HepG2 (cell line): ENCODE results near the gene DBNDD2. TPM values are rescaled to one million over a fixed set of nuclear protein-coding genes. Genes with fewer than 3 reads are reported as not detected.

ENCODE experiments used
- ATAC-seq: fragments of 200-7000 bp; cut with Tn5 transposase; 3 replicates; pipeline ENCODE4 v1.9.1; 2020; ENCODE audit warnings: mild to moderate bottlenecking, moderate library complexity
- BruUV-seq: library from RNA; stranded (reverse); fragments of 400-500 nt; replicated peaks from 2 replicates; lab custom pipeline; 2021; lab: Mats Ljungman, UMichigan
- CTCF ChIA-PET: fragments of 300-600 bp; formaldehyde crosslinking; extraction: SDS; loops from one replicate; lab custom pipeline; 2021; ENCODE audit warnings: low total read pairs, inconsistent platforms, low intra/inter-chr PET ratio; lab: Yijun Ruan, JAX
- POLR2A ChIA-PET: fragments of 350-600 bp; sonication (Branson Sonifier 250); formaldehyde crosslinking; loops from one replicate; lab custom pipeline; 2020; ENCODE audit warnings: antibody characterized with exemption, inconsistent platforms; lab: Yijun Ruan, JAX
- DNase-seq: peaks from one replicate; pipeline ENCODE4 v3.0.0-alpha.2; 2015; ENCODE audit warnings: low spot score
- FAIRE-seq: peaks from 3 replicates; lab custom pipeline; 2011; peaks lifted over from hg19 to GRCh38; lab: Jason Lieb, UNC
- H2AFZ ChIP-seq: one replicate; pipeline ENCODE4 v1.6.1; 2011; ENCODE audit warnings: low read length, inconsistent platforms
- H3K27ac ChIP-seq: fragments of 300-600 bp; 3 replicates; pipeline ENCODE4 v1.8.0; 2011; ENCODE audit warnings: mixed run types, mild to moderate bottlenecking, mixed read lengths, low read length, inconsistent platforms; ENCODE audit not compliant: insufficient read depth; ENCODE audit errors: extremely low read length
- H3K27me3 ChIP-seq, 2 experiments: fragments of 200-600 bp in 1 of 2; 2 replicates in 1 of 2; 3 replicates in 1 of 2; pipeline versions ENCODE4 v1.6.0 to v1.8.0; 2011; ENCODE audit warnings: low read length in 2 of 2, mild to moderate bottlenecking in 2 of 2, moderate library complexity in 2 of 2, inconsistent platforms in 1 of 2; ENCODE audit not compliant: insufficient read depth in 2 of 2, control insufficient read depth in 1 of 2
- H3K36me3 ChIP-seq, 2 experiments: fragments of 200-600 bp in 1 of 2; replicated peaks in 1 of 2; 2 replicates in 1 of 2; 3 replicates in 1 of 2; pipeline versions ENCODE4 v1.5.1 to v1.8.0; 2011; ENCODE audit warnings: low read length in 2 of 2, inconsistent platforms in 1 of 2; ENCODE audit not compliant: insufficient read depth in 2 of 2, control insufficient read depth in 1 of 2
- H3K4me1 ChIP-seq: 2 replicates; pipeline ENCODE4 v1.5.1; 2012; ENCODE audit warnings: low read length, inconsistent platforms; ENCODE audit not compliant: insufficient read depth
- H3K4me2 ChIP-seq: 2 replicates; pipeline ENCODE4 v1.6.0; 2011; ENCODE audit warnings: low read depth, low read length, inconsistent platforms
- H3K4me3 ChIP-seq, 3 experiments: fragments of 200-600 bp in 1 of 3; sonication (generic), shearing (Covaris generic) in 1 of 3; replicated peaks in 1 of 3; 2 replicates each; pipeline ENCODE4 v1.5.1; 2011 to 2016; ENCODE audit warnings: low read length in 3 of 3, inconsistent platforms in 2 of 3, low read depth in 2 of 3, mild to moderate bottlenecking in 2 of 3, control low read depth in 1 of 3, mixed read lengths in 1 of 3; ENCODE audit not compliant: insufficient read depth in 1 of 3
- H3K79me2 ChIP-seq: one replicate; pipeline ENCODE4 v1.6.1; 2011; ENCODE audit warnings: low read length, inconsistent platforms; ENCODE audit not compliant: insufficient read depth
- H3K9ac ChIP-seq: 2 replicates; pipeline ENCODE4 v1.6.0; 2011; ENCODE audit warnings: mild to moderate bottlenecking, low read depth, low read length, inconsistent platforms; ENCODE audit not compliant: insufficient read depth
- H3K9me3 ChIP-seq: 2 replicates; pipeline ENCODE4 v1.5.1; 2012; ENCODE audit warnings: mild to moderate bottlenecking, low read length
- H4K20me1 ChIP-seq: 2 replicates; pipeline ENCODE4 v1.6.0; 2011; ENCODE audit warnings: inconsistent platforms, mild to moderate bottlenecking, low read length, moderate library complexity; ENCODE audit not compliant: insufficient read depth
- CTCF ChIP-seq: sonication (generic); formaldehyde crosslinking; IDR thresholded peaks from 2 replicates; pipeline ENCODE4 v1.5.0; 2020; ENCODE audit warnings: mild to moderate bottlenecking, missing genetic modification reagents, moderate library complexity
- FOXA1 ChIP-seq, 2 experiments: fragments of 450-650 bp in 1 of 2; sonication (generic) in 1 of 2; formaldehyde crosslinking in 1 of 2; IDR thresholded peaks; 2 replicates each; pipeline versions ENCODE4 v1.4.0 to v1.6.1; 2016 to 2020; ENCODE audit warnings: missing genetic modification reagents in 1 of 2
- MNT ChIP-seq: fragments of 450-650 bp; IDR thresholded peaks from 2 replicates; pipeline ENCODE4 v1.6.1; 2016
- NR2F6 ChIP-seq, 2 experiments: IDR thresholded peaks; 2 replicates each; pipeline ENCODE4 v1.6.1; 2016; ENCODE audit warnings: antibody characterized with exemption in 1 of 2, mild to moderate bottlenecking in 1 of 2
- RAD21 ChIP-seq: fragments of 450-650 bp; formaldehyde crosslinking; IDR thresholded peaks from 2 replicates; pipeline ENCODE4 v1.5.0; 2020; ENCODE audit warnings: mild to moderate bottlenecking
- RAD51 ChIP-seq: fragments of 450-650 bp; IDR thresholded peaks from 2 replicates; pipeline ENCODE4 v1.6.1; 2016; ENCODE audit warnings: borderline replicate concordance
- SAP130 ChIP-seq: IDR thresholded peaks from 2 replicates; pipeline ENCODE4 v1.6.1; 2016; ENCODE audit warnings: low read depth
- SMC3 ChIP-seq: IDR thresholded peaks from 2 replicates; pipeline ENCODE4 v1.6.1; 2011; ENCODE audit warnings: low read length, improper control_type of control experiment
- STAG1 ChIP-seq: sonication (generic); formaldehyde crosslinking; IDR thresholded peaks from 2 replicates; pipeline ENCODE4 v1.4.0; 2020; ENCODE audit warnings: missing genetic modification reagents
- TFE3 ChIP-seq: IDR thresholded peaks from 2 replicates; pipeline ENCODE4 v1.6.1; 2016
- ZBTB26 ChIP-seq: IDR thresholded peaks from 2 replicates; pipeline ENCODE4 v1.6.1; 2016; ENCODE audit warnings: missing compliant biosample characterization, missing genetic modification reagents, borderline replicate concordance
- ZBTB33 ChIP-seq: sonication (generic); formaldehyde crosslinking; IDR thresholded peaks from 2 replicates; pipeline ENCODE4 v1.4.0; 2020; ENCODE audit warnings: missing genetic modification reagents
- ZNF264 ChIP-seq: sonication (generic); formaldehyde crosslinking; IDR thresholded peaks from 2 replicates; pipeline ENCODE4 v1.4.0; 2020; ENCODE audit warnings: missing genetic modification reagents
- ZNF331 ChIP-seq: sonication (generic); formaldehyde crosslinking; IDR thresholded peaks from 2 replicates; pipeline ENCODE4 v1.4.0; 2020; ENCODE audit warnings: missing genetic modification reagents
- ZNF614 ChIP-seq: IDR thresholded peaks from 2 replicates; pipeline ENCODE4 v1.6.1; 2018; ENCODE audit warnings: missing biosample characterization, missing genetic modification reagents, inconsistent platforms, borderline replicate concordance
- WGBS: methylation state at CpG from one replicate; pipeline ENCODE4 v1.1.6; 2017; ENCODE audit warnings: low lambda C conversion rate; 5-methylcytosine and 5-hydroxymethylcytosine counted together
- in situ Hi-C: cut with HindIII; loops from 2 replicates; pipeline ENCODE4 v1.10.0; 2017; ENCODE audit warnings: low pct_unique_long_range_greater_than_20kb; ENCODE audit not compliant: extremely low pct_ligation_motif_present
- intact Hi-C: fragments of 100-400 bp; cut with micrococcal nuclease; formaldehyde crosslinking; loops from one replicate; pipeline ENCODE4 v1.10.0; 2022; ENCODE audit not compliant: unreplicated experiment
- polyA plus RNA-seq, 8 experiments: library from polyadenylated mRNA; depleted of rRNA in 3 of 8; stranded (reverse) in 7 of 8; unstranded in 1 of 8; fragments of >200 nt; fragmentation: Illumina TruSeq in 4 of 8; extraction: Trizol in 4 of 8; gene quantifications; 2 replicates each; pipeline versions ENCODE4 v1.2.1 to v1.2.3, GENCODE V29; 2011 to 2016; ENCODE audit warnings: low read depth in 4 of 8, missing spikeins in 1 of 8, mixed read lengths in 1 of 8; ENCODE audit not compliant: insufficient read depth in 1 of 8
- total RNA-seq, 5 experiments: library from RNA; depleted of rRNA; stranded (reverse); fragments of >200 nt; fragmentation: Illumina TruSeq; extraction: Trizol; gene quantifications; 2 replicates each; pipeline ENCODE4 v1.2.3, GENCODE V29; 2016; ENCODE audit warnings: low read depth in 1 of 5

The DBNDD2 gene
- total and polyA plus RNA-seq, 2 of the 13 experiments (the other 11 are each of a cell fraction or from before 2014, with no cell fraction given), result 16.7 to 47.6 TPM

- Histone ChIP-seq H3K36me3 (no peaks in the 10 kb centered on the region), H3K79me2 (no peaks in the 10 kb centered on the region), H2AFZ (no peak overlapping the region), H3K4me1 (no peaks in the 10 kb centered on the region), H3K4me2 (no peak overlapping the region), H3K4me3 (no peak overlapping the region), H3K27ac (no peak overlapping the region), H3K27me3 (no peaks in the 10 kb centered on the region; a peak in 1 of 5 replicates), H3K9me3 (no peaks in the 10 kb centered on the region), H3K9ac (no peak overlapping the region), H4K20me1 (no peaks in the 10 kb centered on the region)
- 1% methylated on average over 6 of the region's 6 CpGs for WGBS
- FAIRE-seq (peak; percentile 90), DNase-seq (peak; percentile 70), ATAC-seq (peak; percentile 89)
- CTCF ChIA-PET, result interaction anchor here (0.7 to 2.9 kb wide), 3 partner anchors 30 to 314 kb away, joined by 3 to 33 read pairs (median 3); no protein-coding TSS in a partner anchor
- POLR2A ChIA-PET, result no interaction called here
- intact Hi-C loops, result no loop called here
- in situ Hi-C loops, result loop anchor here (5.0 kb wide), 1 partner anchor 316 kb away; no protein-coding TSS in a partner anchor
- BruUV-seq, result no TSS peak
- TF ChIP-seq STAG1 (peak; percentile 56), SMC3 (peak; percentile 80), FOXA1 (IDR thresholded peaks at IDR 0.05) (no peak), FOXA1 (CRISPR knock-in tag; IDR thresholded peaks at IDR 0.05) (0 out of 2 replicates have a peak, but pooled peaks have one; percentile 18), RAD21 (peak; percentile 59), ZBTB26 (no peak), RAD51 (no peak), MNT (peak; percentile 62), NR2F6 (IDR thresholded peaks at IDR 0.05) (no peak; the same call in 1 of the 2 replicates), NR2F6 (CRISPR knock-in tag; IDR thresholded peaks at IDR 0.05) (0 out of 2 replicates have a peak, but pooled peaks have one; percentile 23), SAP130 (peak; percentile 6; the same call in 1 of the 2 replicates), ZNF331 (0 out of 2 replicates have a peak, but pooled peaks have one; percentile 19), ZBTB33 (CRISPR knock-in tag) (peak; percentile 77; the same call in 1 of the 2 replicates), ZNF614 (CRISPR knock-in tag) (0 out of 2 replicates have a peak, but pooled peaks have one; percentile 18), ZNF264 (CRISPR knock-in tag) (no peak), CTCF (CRISPR knock-in tag) (peak; percentile 65), TFE3 (CRISPR knock-in tag) (0 out of 2 replicates have a peak, but pooled peaks have one; percentile 50)
Measured at GRCh38 chr20:45456632-45457031, 48.5 kb downstream of the DBNDD2 start.
